IPS-15b (cell line): ENCODE measurements around the gene SYT15.

Source experiments
- H3K27me3 ChIP-seq: one replicate; pipeline ENCODE4 v1.6.1; 2013; ENCODE audit warnings: low read length; ENCODE audit not compliant: control insufficient read depth, insufficient read depth
- H3K36me3 ChIP-seq: one replicate; pipeline ENCODE4 v1.6.1; 2013; ENCODE audit warnings: low read length; ENCODE audit not compliant: control insufficient read depth, insufficient read depth
- H3K4me1 ChIP-seq: one replicate; pipeline ENCODE4 v1.6.1; 2013; ENCODE audit warnings: mild to moderate bottlenecking, low read length; ENCODE audit not compliant: control insufficient read depth, insufficient read depth
- H3K4me3 ChIP-seq: one replicate; pipeline ENCODE4 v1.5.1; 2013; ENCODE audit warnings: low read depth, low read length
- H3K9ac ChIP-seq: one replicate; pipeline ENCODE4 v1.6.1; 2013; ENCODE audit warnings: low read depth, mild to moderate bottlenecking, low read length
- H3K9me3 ChIP-seq: one replicate; pipeline ENCODE4 v1.6.1; 2013; ENCODE audit warnings: mild to moderate bottlenecking, low read length; ENCODE audit not compliant: control insufficient read depth, insufficient read depth

Gene SYT15

GRCh38 chr10:46553238-46554049 lies 25.5 kb upstream of the SYT15 start:
- Histone ChIP-seq H3K27me3 (peaks cover 24% of the 10 kb centered on the region), H3K9me3 (no peaks in the 10 kb centered on the region), H3K4me1 (peaks cover 8% of the 10 kb centered on the region), H3K4me3 (no peak overlapping the region), H3K9ac (no peak overlapping the region), H3K36me3 (peaks cover 37% of the 10 kb centered on the region)

GRCh38 chr10:46554166-46554781 lies 24.7 kb upstream of the SYT15 start:
- H3K9ac ChIP-seq, result no peak overlapping the region
- no peak overlapping the region for H3K4me3 ChIP-seq
- H3K9me3 ChIP-seq, result no peaks in the 10 kb centered on the region
- peaks cover 8% of the 10 kb centered on the region for H3K4me1 ChIP-seq
- H3K27me3 ChIP-seq, result peaks cover 33% of the 10 kb centered on the region
- H3K36me3 ChIP-seq, result peaks cover 33% of the 10 kb centered on the region

- H3K4me1 ChIP-seq, result peaks cover 8% of the 10 kb centered on the region
- H3K27me3 ChIP-seq, result peaks cover 38% of the 10 kb centered on the region
- no peaks in the 10 kb centered on the region for H3K9me3 ChIP-seq
- H3K4me3 ChIP-seq, result peak overlapping the region; percentile 95
- H3K9ac ChIP-seq, result peak overlapping the region; percentile 73
- peaks cover 22% of the 10 kb centered on the region for H3K36me3 ChIP-seq
These were observed 23.6 kb upstream of the SYT15 start for GRCh38 chr10:46555366-46555712.

DNA sequence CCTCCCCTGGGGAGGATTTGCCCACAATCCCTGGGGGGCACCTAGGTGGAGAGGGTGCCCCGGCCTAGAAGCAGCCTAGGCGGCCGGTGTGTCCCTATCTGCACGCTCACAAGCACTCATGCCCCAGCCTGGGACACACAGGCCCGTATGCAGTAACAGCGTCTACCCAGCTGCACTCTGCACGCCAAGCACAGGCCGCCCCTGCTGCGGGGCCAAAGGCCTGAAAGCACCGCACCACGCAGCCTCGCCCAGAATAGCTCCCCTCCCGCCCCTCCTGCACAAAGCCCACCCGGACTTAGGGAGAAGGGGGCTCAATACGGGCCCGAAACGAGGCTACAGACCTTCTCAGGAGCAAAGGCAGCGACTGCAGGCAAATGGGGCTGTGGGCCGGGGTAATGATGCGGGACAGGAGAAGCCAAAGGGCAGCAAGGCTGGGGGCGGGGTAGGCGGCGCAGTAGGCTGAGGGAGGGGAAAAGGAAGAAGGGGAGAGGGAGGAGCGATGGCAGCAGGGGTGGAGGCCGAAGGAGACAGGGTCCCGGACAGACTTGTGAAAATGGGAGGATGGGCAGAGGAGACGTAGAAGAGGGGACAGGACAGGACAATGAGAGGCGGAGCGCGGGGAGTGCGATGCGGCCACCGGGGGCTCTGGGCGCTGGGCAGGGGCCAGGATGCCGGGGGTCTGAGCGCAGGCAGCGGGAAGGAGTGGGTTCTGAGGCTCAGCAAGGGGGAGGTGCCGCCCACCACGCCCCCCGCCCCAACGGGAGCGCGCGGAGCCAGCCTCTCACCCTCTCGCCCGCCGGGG lies 23.0 kb upstream of the SYT15 start:
- H3K9ac ChIP-seq, result peak overlapping the region; percentile 73

GRCh38 chr10:46556515-46557318 lies 22.2 kb upstream of the SYT15 start, which contains the start of gene GPRIN2:
GPRIN2 (minus strand) TSS chr10:46556658; CDS start chr10:46550736, 5,922 bp downstream.
- Histone ChIP-seq H3K36me3 (peaks cover 11% of the 10 kb centered on the region), H3K9me3 (no peaks in the 10 kb centered on the region), H3K9ac (peak within 1 kb of the TSS; percentile 73), H3K4me3 (peak within 1 kb of the TSS; percentile 95), H3K27me3 (peaks cover 47% of the 10 kb centered on the region), H3K4me1 (peaks cover 8% of the 10 kb centered on the region)

More for the DNA sequence above, 23.0 kb upstream of the SYT15 start:
- Histone ChIP-seq H3K4me3 (peak overlapping the region; percentile 95), H3K4me1 (peaks cover 8% of the 10 kb centered on the region), H3K36me3 (peaks cover 18% of the 10 kb centered on the region), H3K9me3 (no peaks in the 10 kb centered on the region), H3K27me3 (peaks cover 43% of the 10 kb centered on the region)

GRCh38 chr10:46557319-46558121 lies 21.4 kb upstream of the SYT15 start:
- Histone ChIP-seq H3K4me1 (peaks cover 8% of the 10 kb centered on the region), H3K27me3 (peaks cover 47% of the 10 kb centered on the region), H3K9me3 (no peaks in the 10 kb centered on the region), H3K36me3 (peaks cover 4% of the 10 kb centered on the region), H3K4me3 (peak overlapping the region; percentile 95), H3K9ac (no peak overlapping the region)

GRCh38 chr10:46558122-46558391 lies 20.9 kb upstream of the SYT15 start:
- Histone ChIP-seq H3K36me3 (no peaks in the 10 kb centered on the region), H3K4me1 (peaks cover 8% of the 10 kb centered on the region), H3K4me3 (no peak overlapping the region), H3K9me3 (no peaks in the 10 kb centered on the region), H3K9ac (no peak overlapping the region), H3K27me3 (peaks cover 47% of the 10 kb centered on the region)

DNA sequence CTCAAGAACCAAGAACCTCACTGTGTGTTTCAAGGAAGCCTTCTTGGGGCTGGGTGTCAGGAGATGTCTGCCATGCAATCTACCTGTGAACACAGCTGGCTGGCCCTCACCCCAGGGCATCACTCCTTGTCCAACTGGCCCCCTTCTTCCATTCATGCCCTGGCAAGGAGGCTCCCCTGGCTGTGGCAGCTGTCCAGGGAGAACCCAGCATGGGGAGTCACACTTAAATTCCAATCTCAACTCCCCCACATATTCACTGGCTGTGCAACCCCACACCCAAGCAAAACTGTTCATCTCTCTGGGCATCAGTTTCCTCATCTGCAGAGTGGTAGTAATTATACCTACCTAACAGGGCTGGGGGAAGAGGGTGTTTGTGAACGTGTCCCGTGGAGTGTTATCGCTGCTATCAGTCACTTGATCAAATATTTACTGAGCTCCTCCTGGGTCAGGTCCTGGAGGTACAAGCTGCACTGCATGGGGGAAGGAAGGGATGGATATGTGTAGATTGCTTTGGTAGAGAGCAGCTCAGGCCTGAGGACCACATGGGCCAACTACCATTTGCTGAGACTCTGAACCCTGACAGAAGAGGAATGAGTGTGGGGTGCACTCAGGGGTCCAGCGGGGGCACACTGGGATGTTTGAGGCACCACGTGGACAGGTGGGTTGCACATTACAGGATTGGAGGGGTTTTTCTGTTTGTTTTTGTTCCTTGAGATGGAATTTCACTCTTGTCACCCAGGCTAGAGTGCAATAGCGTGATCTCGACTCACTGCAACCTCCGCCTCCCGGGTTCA lies 20.3 kb upstream of the SYT15 start:
- H3K36me3 ChIP-seq, result no peaks in the 10 kb centered on the region
- peaks cover 8% of the 10 kb centered on the region for H3K4me1 ChIP-seq
- H3K9me3 ChIP-seq, result no peaks in the 10 kb centered on the region
- H3K4me3 ChIP-seq, result no peak overlapping the region
- peaks cover 47% of the 10 kb centered on the region for H3K27me3 ChIP-seq
- no peak overlapping the region for H3K9ac ChIP-seq

DNA sequence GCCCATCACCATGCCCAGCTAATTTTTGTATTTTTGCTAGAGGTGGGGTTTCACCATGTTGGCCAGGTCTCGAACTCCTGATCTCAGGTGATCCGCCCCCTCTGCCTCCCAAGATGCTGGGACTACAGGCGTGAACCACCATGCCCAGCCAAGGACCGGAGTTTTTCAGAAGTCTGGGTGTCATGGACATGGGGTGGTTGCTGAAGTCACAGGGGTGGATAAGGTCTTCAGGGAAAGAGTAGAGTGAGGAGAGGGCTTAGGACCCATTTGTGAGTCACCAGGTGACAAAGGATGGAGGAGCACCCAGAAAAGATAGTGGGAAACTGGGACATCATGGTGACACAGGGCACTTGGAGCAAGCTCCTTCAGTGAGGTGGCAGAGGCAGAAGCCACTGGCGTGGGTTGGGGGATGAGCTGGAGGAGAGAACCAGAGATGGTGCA lies 19.7 kb upstream of the SYT15 start:
- Histone ChIP-seq H3K4me3 (no peak overlapping the region), H3K36me3 (no peaks in the 10 kb centered on the region), H3K9ac (no peak overlapping the region), H3K27me3 (peaks cover 47% of the 10 kb centered on the region), H3K9me3 (no peaks in the 10 kb centered on the region), H3K4me1 (peaks cover 8% of the 10 kb centered on the region)

DNA sequence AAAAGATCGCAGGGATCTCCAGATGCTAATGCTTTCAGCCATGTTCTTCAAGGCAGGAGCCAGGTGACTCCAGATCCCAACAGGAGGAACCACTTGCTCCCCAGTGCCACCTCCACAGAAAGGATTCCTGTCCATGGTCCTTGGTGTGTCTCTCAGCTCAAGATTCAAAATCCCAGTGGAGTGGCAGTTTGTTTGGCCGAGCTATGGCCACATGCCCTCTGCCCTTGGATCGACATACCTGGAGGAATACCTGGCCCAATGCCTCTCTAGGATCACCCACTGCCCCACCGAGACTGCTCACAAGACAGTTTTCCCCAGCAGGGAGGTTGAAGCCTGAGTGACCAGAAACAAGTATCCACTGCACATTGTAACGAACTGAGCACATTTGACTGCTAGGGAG lies 18.5 kb upstream of the SYT15 start:
- peaks cover 6% of the 10 kb centered on the region for H3K4me1 ChIP-seq
- H3K9ac ChIP-seq, result no peak overlapping the region
- no peaks in the 10 kb centered on the region for H3K9me3 ChIP-seq
- no peaks in the 10 kb centered on the region for H3K36me3 ChIP-seq
- H3K4me3 ChIP-seq, result no peak overlapping the region
- H3K27me3 ChIP-seq, result peaks cover 41% of the 10 kb centered on the region
